IMR-90 (cell line): Measurements from ENCODE around the gene SVEP1. TPM values are rescaled to one million over a fixed set of nuclear protein-coding genes. Genes with fewer than 3 reads are reported as not detected.

Experiments
- ATAC-seq: fragments of 200-7000 bp; cut with Tn5 transposase; 2 replicates; pipeline ENCODE4 v1.9.1; 2020; ENCODE audit warnings: low read depth, mild to moderate bottlenecking, moderate library complexity
- BruUV-seq: library from RNA; stranded (reverse); fragments of 400-500 nt; replicated peaks from 2 replicates; lab custom pipeline; 2021; lab: Mats Ljungman, UMichigan
- CTCF ChIA-PET: fragments of 300-600 bp; formaldehyde crosslinking; extraction: SDS; loops from one replicate; lab custom pipeline; 2021; ENCODE audit warnings: antibody characterized with exemption; lab: Yijun Ruan, JAX
- POLR2A ChIA-PET: fragments of 300-600 bp; sonication (Branson Sonifier 250); formaldehyde crosslinking; loops from one replicate; lab custom pipeline; 2022; ENCODE audit warnings: antibody characterized with exemption; ENCODE audit not compliant: unreplicated experiment; lab: Charles Lee
- DNase-seq: peaks from one replicate; pipeline ENCODE4 v3.0.0; 2013
- H2AFZ ChIP-seq: replicated peaks from 2 replicates; pipeline ENCODE3; 2013; ENCODE audit warnings: low read length, mild to moderate bottlenecking; ENCODE audit not compliant: poor library complexity
- H2AK5ac ChIP-seq: 2 replicates; pipeline ENCODE4 v1.6.1; 2013; ENCODE audit warnings: low read depth, low read length, inconsistent platforms
- H2AK9ac ChIP-seq: replicated peaks from 2 replicates; pipeline ENCODE3; 2013; ENCODE audit warnings: mild to moderate bottlenecking, low read depth, low read length, moderate library complexity; ENCODE audit not compliant: poor library complexity
- H2BK120ac ChIP-seq: 2 replicates; pipeline ENCODE4 v1.6.1; 2013; ENCODE audit warnings: low read depth, low read length, inconsistent platforms
- H2BK15ac ChIP-seq: 3 replicates; pipeline ENCODE4 v1.6.1; 2013; ENCODE audit warnings: low read depth, low read length, inconsistent platforms
- H2BK20ac ChIP-seq: 2 replicates; pipeline ENCODE4 v1.6.1; 2013; ENCODE audit warnings: low read depth, mild to moderate bottlenecking, inconsistent platforms, low read length, moderate library complexity
- H2BK5ac ChIP-seq: 2 replicates; pipeline ENCODE4 v1.6.1; 2013; ENCODE audit warnings: mild to moderate bottlenecking, low read depth, low read length, inconsistent platforms; ENCODE audit not compliant: poor library complexity, severe bottlenecking
- H3K14ac ChIP-seq: replicated peaks from 2 replicates; pipeline ENCODE4 v1.6.1; 2013; ENCODE audit warnings: low read depth, low read length, inconsistent platforms
- H3K18ac ChIP-seq: 2 replicates; pipeline ENCODE4 v1.6.1; 2013; ENCODE audit warnings: low read depth, low read length, control low read depth
- H3K23ac ChIP-seq: 2 replicates; pipeline ENCODE4 v1.6.1; 2013; ENCODE audit warnings: low read depth, low read length, inconsistent platforms
- H3K27ac ChIP-seq: 2 replicates; pipeline ENCODE4 v1.5.1; 2013; ENCODE audit warnings: mild to moderate bottlenecking, control low read depth, low read length; ENCODE audit not compliant: insufficient read depth
- H3K27me3 ChIP-seq: 2 replicates; pipeline ENCODE4 v1.6.1; 2013; ENCODE audit warnings: low read length; ENCODE audit not compliant: control insufficient read depth, insufficient read depth
- H3K36me3 ChIP-seq: 2 replicates; pipeline ENCODE4 v1.6.1; 2013; ENCODE audit warnings: low read length, mixed read lengths; ENCODE audit not compliant: control insufficient read depth, insufficient read depth
- H3K4ac ChIP-seq: 2 replicates; pipeline ENCODE4 v1.6.1; 2013; ENCODE audit warnings: low read depth, low read length, inconsistent platforms
- H3K4me1 ChIP-seq: 2 replicates; pipeline ENCODE4 v1.6.1; 2013; ENCODE audit warnings: low read length, mixed read lengths; ENCODE audit not compliant: control insufficient read depth, insufficient read depth
- H3K4me2 ChIP-seq: 2 replicates; pipeline ENCODE4 v1.6.1; 2013; ENCODE audit warnings: low read depth, mild to moderate bottlenecking, control low read depth, low read length, moderate library complexity
- H3K4me3 ChIP-seq: 2 replicates; pipeline ENCODE4 v1.5.1; 2013; ENCODE audit warnings: low read depth, mild to moderate bottlenecking, control low read depth, low read length, moderate library complexity; ENCODE audit not compliant: insufficient read depth
- H3K56ac ChIP-seq: 2 replicates; pipeline ENCODE4 v1.6.1; 2013; ENCODE audit warnings: low read length, inconsistent platforms; ENCODE audit not compliant: insufficient read depth; ENCODE audit errors: extremely low read depth
- H3K79me1 ChIP-seq, 2 experiments: 2 replicates each; pipeline ENCODE4 v1.6.1; 2013; ENCODE audit warnings: low read length in 2 of 2, inconsistent platforms in 1 of 2, low read depth in 1 of 2
- H3K9ac ChIP-seq: 2 replicates; pipeline ENCODE4 v1.6.1; 2013; ENCODE audit warnings: low read depth, low read length, control low read depth
- H3K9me1 ChIP-seq: 2 replicates; pipeline ENCODE4 v1.6.1; 2013; ENCODE audit warnings: low read length, inconsistent platforms; ENCODE audit not compliant: insufficient read depth
- H3K9me3 ChIP-seq: 2 replicates; pipeline ENCODE4 v1.6.1; 2013; ENCODE audit warnings: low read length; ENCODE audit not compliant: control insufficient read depth, insufficient read depth
- H4K20me1 ChIP-seq: 2 replicates; pipeline ENCODE4 v1.6.1; 2013; ENCODE audit warnings: low read length, inconsistent platforms; ENCODE audit not compliant: insufficient read depth
- H4K5ac ChIP-seq: 2 replicates; pipeline ENCODE4 v1.6.1; 2013; ENCODE audit warnings: mild to moderate bottlenecking, low read depth, low read length, control low read depth
- H4K8ac ChIP-seq, 2 experiments: 2 replicates each; pipeline ENCODE4 v1.6.1; 2013; ENCODE audit warnings: low read depth in 2 of 2, low read length in 2 of 2, control low read depth in 1 of 2, inconsistent platforms in 1 of 2
- H4K91ac ChIP-seq: 2 replicates; pipeline ENCODE4 v1.6.1; 2013; ENCODE audit warnings: low read depth, low read length, inconsistent platforms; ENCODE audit not compliant: insufficient read depth
- BHLHE40 ChIP-seq: fragments of 150-350 bp; IDR thresholded peaks from 2 replicates; pipeline ENCODE4 v1.6.1; 2016; ENCODE audit warnings: mild to moderate bottlenecking, low read depth, low read length
- CEBPB ChIP-seq: IDR thresholded peaks from 2 replicates; pipeline ENCODE4 v1.6.1; 2012; ENCODE audit warnings: low read depth, low read length, improper control_type of control experiment
- ELK1 ChIP-seq: fragments of 150-350 bp; IDR thresholded peaks from 2 replicates; pipeline ENCODE4 v1.6.1; 2016; ENCODE audit warnings: low read depth, mild to moderate bottlenecking, low read length, moderate library complexity, borderline replicate concordance
- NFE2L2 ChIP-seq: fragments of 150-350 bp; IDR thresholded peaks from 2 replicates; pipeline ENCODE4 v1.6.1; 2016; ENCODE audit warnings: low read depth, mild to moderate bottlenecking, low read length
- RAD21 ChIP-seq: IDR thresholded peaks from 2 replicates; pipeline ENCODE4 v1.6.1; 2012; ENCODE audit warnings: low read length, improper control_type of control experiment
- RFX5 ChIP-seq: IDR thresholded peaks from 2 replicates; pipeline ENCODE4 v1.8.0; 2012; ENCODE audit warnings: low read depth, mild to moderate bottlenecking, low read length, moderate library complexity
- WGBS, 2 experiments: methylation state at CpG; one replicate each; pipeline versions ENCODE4 v1.1.5 to v1.1.7; 2013; ENCODE audit warnings: missing lambda C conversion rate in 2 of 2; ENCODE audit not compliant: insufficient read length in 1 of 2; ENCODE audit errors: extremely low coverage in 2 of 2; 5-methylcytosine and 5-hydroxymethylcytosine counted together
- dilution Hi-C: fragments of 300-500 bp; cut with HindIII; formaldehyde crosslinking; loops from one replicate; pipeline ENCODE4 v1.14.3; 2018; ENCODE audit warnings: low sequenced_read_pairs; ENCODE audit not compliant: unreplicated experiment
- in situ Hi-C: fragments of 300-500 bp; cut with MboI; formaldehyde crosslinking; loops from 3 replicates; pipeline ENCODE4 v1.14.3; 2019; ENCODE audit warnings: low sequenced_read_pairs, inconsistent platforms, mixed read lengths
- intact Hi-C: fragments of 100-400 bp; cut with micrococcal nuclease; formaldehyde crosslinking; loops from 2 replicates; pipeline ENCODE4 v1.10.0; 2022
- polyA plus RNA-seq, 3 experiments: library from polyadenylated mRNA; depleted of rRNA; stranded (reverse); fragments of >200 nt; gene quantifications; 2 replicates each; pipeline ENCODE4 v1.2.3, GENCODE V29; 2012; ENCODE audit warnings: low replicate concordance in 1 of 3
- total RNA-seq: library from RNA; depleted of rRNA; stranded (reverse); fragments of >200 nt; gene quantifications from 2 replicates; pipeline ENCODE4 v1.2.3, GENCODE V29; 2012

SVEP1 gene
- total and polyA plus RNA-seq, 2 of the 4 experiments (the other 2 are of a cell fraction), result 4.8 to 16.7 TPM

- ChIA-PET POLR2A (no interaction called here), CTCF (no interaction called here)
- no peak overlapping the region for H3K27ac ChIP-seq
- H3K4me2 ChIP-seq, result no peak overlapping the region
- no peaks in the 10 kb centered on the region for H4K20me1 ChIP-seq
- H2AFZ ChIP-seq, result no peak overlapping the region
- H3K14ac ChIP-seq, result no peak overlapping the region
- no peak overlapping the region for H3K4me3 ChIP-seq
- no peak overlapping the region for H2BK120ac ChIP-seq
- H3K9me1 ChIP-seq, result 0 out of 2 replicates have a peak, but pooled peaks cover 1% of the 10 kb centered on the region
- no peak overlapping the region for H3K56ac ChIP-seq
- no peak overlapping the region for H2BK20ac ChIP-seq
- H3K79me1 ChIP-seq, result no peaks in the 10 kb centered on the region
- H4K5ac ChIP-seq, result no peak overlapping the region
- no peak overlapping the region for H3K4ac ChIP-seq
- intact Hi-C loops (no loop called here), in situ Hi-C loops (no loop called here), dilution Hi-C loops (no loop called here)
- no peak overlapping the region for H2BK15ac ChIP-seq
- H4K91ac ChIP-seq, result no peak overlapping the region
- no peak overlapping the region for H3K18ac ChIP-seq
- no peak for DNase-seq
- H2AK5ac ChIP-seq, result no peak overlapping the region
- H3K23ac ChIP-seq, result no peak overlapping the region
- H3K9ac ChIP-seq, result no peak overlapping the region
- H3K27me3 ChIP-seq, result no peaks in the 10 kb centered on the region; the same call in 1 of the 2 replicates
- H3K9me3 ChIP-seq, result no peaks in the 10 kb centered on the region
- no peak overlapping the region for H2AK9ac ChIP-seq
- H2BK5ac ChIP-seq, result no peak overlapping the region
- TF ChIP-seq CEBPB (no peak), ELK1 (no peak), NFE2L2 (no peak), BHLHE40 (no peak), RAD21 (no peak), RFX5 (no peak)
- H4K8ac ChIP-seq, result no peak overlapping the region
- no TSS peak for BruUV-seq
- no peak for ATAC-seq
- no CpG with 5 or more reads among the region's 2 CpGs for WGBS, 2 experiments
- peaks cover 1% of the 10 kb centered on the region for H3K4me1 ChIP-seq
- H3K36me3 ChIP-seq, result no peaks in the 10 kb centered on the region
These were observed 223.6 kb downstream of the SVEP1 start for GRCh38 chr9:110355911-110356310.
